SU-DHL-6 (cell line): ENCODE data around the gene BZW2.

Experiments used
- H2AFZ ChIP-seq: fragments of 200-600 bp; sonication (generic); 2 replicates; pipeline ENCODE4 v1.6.1; 2014; ENCODE audit warnings: low read depth, mild to moderate bottlenecking, moderate library complexity, mixed read lengths, antibody characterized with exemption, low read length; ENCODE audit not compliant: severe bottlenecking
- H3F3A ChIP-seq: fragments of 200-600 bp; shearing (Covaris generic); 2 replicates; pipeline ENCODE4 v1.6.0; 2016; ENCODE audit warnings: antibody characterized with exemption, mild to moderate bottlenecking; ENCODE audit not compliant: insufficient read depth
- H3K27ac ChIP-seq: fragments of 200-600 bp; sonication (generic); 2 replicates; pipeline ENCODE4 v1.5.1; 2016; ENCODE audit warnings: low read depth, mild to moderate bottlenecking, low read length, moderate library complexity, mixed read lengths
- H3K27me3 ChIP-seq: fragments of 200-600 bp; sonication (generic), shearing (Covaris generic); 2 replicates; pipeline ENCODE4 v1.6.0; 2014; ENCODE audit warnings: mild to moderate bottlenecking, low read length
- H3K36me3 ChIP-seq: fragments of 200-600 bp; sonication (generic); 2 replicates; pipeline ENCODE4 v1.6.1; 2014; ENCODE audit warnings: mild to moderate bottlenecking, low read length, mixed read lengths
- H3K4me2 ChIP-seq: fragments of 300-600, 200-600 bp; shearing (Covaris generic), sonication (generic); 2 replicates; pipeline ENCODE4 v1.6.0; 2014; ENCODE audit warnings: low read length, low read depth, mild to moderate bottlenecking; ENCODE audit not compliant: poor library complexity, severe bottlenecking
- H3K4me3 ChIP-seq: fragments of 200-600 bp; sonication (generic); 2 replicates; pipeline ENCODE4 v1.5.1; 2014; ENCODE audit warnings: antibody characterized with exemption, low read length, mild to moderate bottlenecking, mixed read lengths; ENCODE audit not compliant: insufficient read depth, poor library complexity, severe bottlenecking
- H3K79me2 ChIP-seq: fragments of 200-600 bp; sonication (generic); 2 replicates; pipeline ENCODE4 v1.6.1; 2014; ENCODE audit warnings: mild to moderate bottlenecking, low read length, moderate library complexity; ENCODE audit not compliant: insufficient read depth
- H3K9ac ChIP-seq: fragments of 200-600 bp; sonication (generic); 2 replicates; pipeline ENCODE4 v1.7.0; 2014; ENCODE audit warnings: mild to moderate bottlenecking, low read length
- H3K9me2 ChIP-seq: fragments of 200-600 bp; sonication (generic); replicated peaks from 2 replicates; pipeline ENCODE4 v1.6.1; 2014; ENCODE audit warnings: low read length; ENCODE audit not compliant: insufficient read depth
- H3K9me3 ChIP-seq: fragments of 200-600 bp; sonication (generic); 2 replicates; pipeline ENCODE4 v1.6.1; 2014; ENCODE audit warnings: low read length, mixed read lengths; ENCODE audit not compliant: insufficient read depth
- H4K20me1 ChIP-seq: fragments of 200-600 bp; sonication (generic); 2 replicates; pipeline ENCODE4 v1.6.1; 2014; ENCODE audit warnings: low read depth, mild to moderate bottlenecking, antibody characterized with exemption, low read length, moderate library complexity, mixed read lengths
- EZH2phosphoT487 ChIP-seq: fragments of 200-600 bp; sonication (generic), shearing (Covaris generic); conservative IDR thresholded peaks from 2 replicates; pipeline ENCODE4 v1.6.1; 2018; ENCODE audit warnings: mild to moderate bottlenecking, antibody characterized with exemption, low read length, moderate library complexity, mixed read lengths
- TF ChIP-seq, protein P1 (sequence below): fragments of 200-600 bp; sonication (generic); IDR thresholded peaks from one replicate; pipeline ENCODE4 v1.5.1; 2017; ENCODE audit warnings: antibody characterized with exemption, mild to moderate bottlenecking, low read length, moderate library complexity; ENCODE audit not compliant: insufficient read depth, poor library complexity, severe bottlenecking

BZW2 gene

GRCh38 chr7:16646472-16647072 lies 591 bp downstream of the BZW2 start:
- no peak overlapping the region for H2AFZ ChIP-seq
- H3K27me3 ChIP-seq: no peaks in the 10 kb centered on the region
- peak overlapping the region; percentile 91 for H3K4me3 ChIP-seq
- H3K9ac ChIP-seq: peak overlapping the region; percentile 66
- H3K79me2 ChIP-seq: peaks cover 52% of the 10 kb centered on the region
- 0 out of 2 replicates have a peak, but pooled peaks cover 7% of the 10 kb centered on the region for H3K36me3 ChIP-seq
- no peak for TF ChIP-seq EZH2phosphoT487
- TF ChIP-seq, protein P1, sequence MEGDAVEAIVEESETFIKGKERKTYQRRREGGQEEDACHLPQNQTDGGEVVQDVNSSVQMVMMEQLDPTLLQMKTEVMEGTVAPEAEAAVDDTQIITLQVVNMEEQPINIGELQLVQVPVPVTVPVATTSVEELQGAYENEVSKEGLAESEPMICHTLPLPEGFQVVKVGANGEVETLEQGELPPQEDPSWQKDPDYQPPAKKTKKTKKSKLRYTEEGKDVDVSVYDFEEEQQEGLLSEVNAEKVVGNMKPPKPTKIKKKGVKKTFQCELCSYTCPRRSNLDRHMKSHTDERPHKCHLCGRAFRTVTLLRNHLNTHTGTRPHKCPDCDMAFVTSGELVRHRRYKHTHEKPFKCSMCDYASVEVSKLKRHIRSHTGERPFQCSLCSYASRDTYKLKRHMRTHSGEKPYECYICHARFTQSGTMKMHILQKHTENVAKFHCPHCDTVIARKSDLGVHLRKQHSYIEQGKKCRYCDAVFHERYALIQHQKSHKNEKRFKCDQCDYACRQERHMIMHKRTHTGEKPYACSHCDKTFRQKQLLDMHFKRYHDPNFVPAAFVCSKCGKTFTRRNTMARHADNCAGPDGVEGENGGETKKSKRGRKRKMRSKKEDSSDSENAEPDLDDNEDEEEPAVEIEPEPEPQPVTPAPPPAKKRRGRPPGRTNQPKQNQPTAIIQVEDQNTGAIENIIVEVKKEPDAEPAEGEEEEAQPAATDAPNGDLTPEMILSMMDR: no peak
- H3K27ac ChIP-seq: peak overlapping the region; percentile 43
- H3K9me3 ChIP-seq: no peaks in the 10 kb centered on the region
- no peaks in the 10 kb centered on the region for H3K9me2 ChIP-seq
- peaks cover 14% of the 10 kb centered on the region; the same call in 1 of the 2 replicates for H3F3A ChIP-seq
- peak overlapping the region; percentile 77 for H3K4me2 ChIP-seq
- peaks cover 46% of the 10 kb centered on the region for H4K20me1 ChIP-seq

- no peaks in the 10 kb centered on the region for H3K9me3 ChIP-seq
- peaks cover 61% of the 10 kb centered on the region for H3K79me2 ChIP-seq
- H2AFZ ChIP-seq: no peak overlapping the region
- no peaks in the 10 kb centered on the region for H3K9me2 ChIP-seq
- no peak overlapping the region for H3K27ac ChIP-seq
- H3K4me3 ChIP-seq: peak overlapping the region; percentile 91
- H3K36me3 ChIP-seq: 0 out of 2 replicates have a peak, but pooled peaks cover 7% of the 10 kb centered on the region
- no peak for TF ChIP-seq EZH2phosphoT487
- TF ChIP-seq, protein P1: no peak
- no peaks in the 10 kb centered on the region for H3K27me3 ChIP-seq
- peaks cover 50% of the 10 kb centered on the region for H4K20me1 ChIP-seq
- peak overlapping the region; percentile 77 for H3K4me2 ChIP-seq
- H3F3A ChIP-seq: peaks cover 9% of the 10 kb centered on the region; the same call in 1 of the 2 replicates
- peak overlapping the region; percentile 66 for H3K9ac ChIP-seq
Measured at GRCh38 chr7:16647435-16647960, 1.5 kb downstream of the BZW2 start.

DNA sequence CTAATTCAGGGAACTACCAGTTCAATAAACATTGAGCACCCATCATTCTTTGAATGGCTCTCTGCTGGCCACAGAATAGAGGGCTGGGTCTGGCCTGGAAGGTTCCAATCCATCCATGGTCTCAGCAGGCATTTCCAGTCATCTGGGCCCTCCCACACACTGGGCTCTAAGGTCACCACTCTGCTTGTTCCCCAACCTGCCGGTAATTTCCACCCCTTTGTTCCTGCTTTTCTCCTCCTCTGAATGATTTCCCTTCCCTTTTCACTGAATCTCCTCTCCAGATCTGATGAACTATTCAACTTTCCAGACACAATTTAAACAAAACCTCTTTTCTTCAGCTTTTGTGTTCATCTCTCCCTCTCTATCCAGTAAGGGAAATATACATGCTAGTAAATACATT lies 2.6 kb downstream of the BZW2 start:
- H4K20me1 ChIP-seq: peaks cover 50% of the 10 kb centered on the region
- no peak overlapping the region for H3K4me3 ChIP-seq
- H3K4me2 ChIP-seq: peak overlapping the region; percentile 77
- H3F3A ChIP-seq: no peaks in the 10 kb centered on the region
- H3K27ac ChIP-seq: no peak overlapping the region
- no peaks in the 10 kb centered on the region for H3K9me2 ChIP-seq
- H3K79me2 ChIP-seq: peaks cover 72% of the 10 kb centered on the region
- H3K27me3 ChIP-seq: no peaks in the 10 kb centered on the region
- no peak overlapping the region for H2AFZ ChIP-seq
- H3K9me3 ChIP-seq: no peaks in the 10 kb centered on the region
- 0 out of 2 replicates have a peak, but pooled peaks cover 7% of the 10 kb centered on the region for H3K36me3 ChIP-seq
- no peak overlapping the region for H3K9ac ChIP-seq
- no peak for TF ChIP-seq EZH2phosphoT487
- TF ChIP-seq, protein P1: no peak
